ENCODE data around the gene RBFA. TPM values are rescaled to one million over a fixed set of nuclear protein-coding genes. Genes with fewer than 3 reads are reported as not detected.

The RBFA gene
- total and polyA plus RNA-seq, 8 donors = 12.8 to 58.8 (median 24.5) TPM

DNA sequence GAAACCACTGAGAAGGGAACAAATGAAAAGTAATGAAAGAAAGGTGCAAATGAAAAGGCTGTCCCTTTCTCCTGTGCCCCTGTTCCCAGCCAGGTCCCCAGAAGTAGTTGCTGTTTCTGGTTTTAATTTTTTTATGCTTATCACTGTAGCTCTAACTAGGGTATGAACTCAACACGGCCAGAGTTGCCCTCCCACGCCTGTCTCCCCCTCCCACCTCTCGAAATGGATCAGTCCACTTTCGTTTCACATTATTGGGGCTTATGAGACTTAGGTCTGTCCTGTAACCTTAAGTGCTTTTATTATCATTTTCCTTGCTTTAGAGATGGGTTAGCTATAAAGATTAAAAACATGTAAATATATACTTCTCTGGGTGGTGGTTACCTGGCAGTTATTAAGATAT, 8.6 kb downstream of the RBFA start:
- no peak overlapping the region for H3K27ac ChIP-seq
- TF ChIP-seq POLR2AphosphoS5 (IDR thresholded peaks at IDR 0.05) = no peak
- TF ChIP-seq, protein P1, sequence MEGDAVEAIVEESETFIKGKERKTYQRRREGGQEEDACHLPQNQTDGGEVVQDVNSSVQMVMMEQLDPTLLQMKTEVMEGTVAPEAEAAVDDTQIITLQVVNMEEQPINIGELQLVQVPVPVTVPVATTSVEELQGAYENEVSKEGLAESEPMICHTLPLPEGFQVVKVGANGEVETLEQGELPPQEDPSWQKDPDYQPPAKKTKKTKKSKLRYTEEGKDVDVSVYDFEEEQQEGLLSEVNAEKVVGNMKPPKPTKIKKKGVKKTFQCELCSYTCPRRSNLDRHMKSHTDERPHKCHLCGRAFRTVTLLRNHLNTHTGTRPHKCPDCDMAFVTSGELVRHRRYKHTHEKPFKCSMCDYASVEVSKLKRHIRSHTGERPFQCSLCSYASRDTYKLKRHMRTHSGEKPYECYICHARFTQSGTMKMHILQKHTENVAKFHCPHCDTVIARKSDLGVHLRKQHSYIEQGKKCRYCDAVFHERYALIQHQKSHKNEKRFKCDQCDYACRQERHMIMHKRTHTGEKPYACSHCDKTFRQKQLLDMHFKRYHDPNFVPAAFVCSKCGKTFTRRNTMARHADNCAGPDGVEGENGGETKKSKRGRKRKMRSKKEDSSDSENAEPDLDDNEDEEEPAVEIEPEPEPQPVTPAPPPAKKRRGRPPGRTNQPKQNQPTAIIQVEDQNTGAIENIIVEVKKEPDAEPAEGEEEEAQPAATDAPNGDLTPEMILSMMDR (IDR thresholded peaks at IDR 0.05) = no peak
- H3K4me1 ChIP-seq = no peaks in the 10 kb centered on the region
- no peak for DNase-seq
- H3K27me3 ChIP-seq = no peaks in the 10 kb centered on the region
- WGBS, 5 donors = 81 to 92% (median 87%) methylated on average over 4 of the region's 4 CpGs
- peaks cover 3 to 90% (median 79%) of the 10 kb centered on the region in 4 donors for H3K36me3 ChIP-seq
- intact Hi-C loops (cut with DNase I; ENCODE audit: low total_unique reads) = no loop called here
- no peaks in the 10 kb centered on the region for H3K9me3 ChIP-seq
- H3K4me3 ChIP-seq = no peak overlapping the region

DNA sequence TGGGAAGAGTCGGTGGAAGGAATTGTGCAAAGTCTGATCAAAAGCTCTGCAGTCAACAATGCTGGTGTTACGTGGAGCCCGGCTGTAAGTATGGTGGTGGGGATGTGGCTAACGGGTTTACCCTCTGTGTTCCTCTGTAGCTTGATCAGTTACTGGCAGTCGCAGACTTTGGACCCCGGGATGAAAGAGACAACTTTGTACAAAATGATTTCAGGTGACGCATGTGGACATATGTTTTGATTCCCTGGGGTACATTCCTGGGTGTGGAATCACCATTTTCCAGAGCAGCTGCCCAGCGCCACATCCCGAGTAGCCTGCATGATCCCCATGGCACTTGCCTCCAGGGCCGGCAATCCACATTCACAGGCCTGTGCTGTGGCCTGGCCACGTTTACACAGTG, 9.8 kb downstream of the RBFA start:
- TF ChIP-seq, protein P1 (IDR thresholded peaks at IDR 0.05) = no peak
- TF ChIP-seq EP300 (IDR thresholded peaks at IDR 0.05) (no peak), POLR2A (IDR thresholded peaks at IDR 0.05) (no peak), POLR2AphosphoS5 (IDR thresholded peaks at IDR 0.05) (no peak)
- H3K4me3 ChIP-seq = no peak overlapping the region
- no peak overlapping the region for H3K27ac ChIP-seq
- no peak for DNase-seq
- intact Hi-C loops (cut with DNase I; ENCODE audit: low total_unique reads) = no loop called here
- peaks cover 0 to 5% (median 0%) of the 10 kb centered on the region in 4 donors for H3K9me3 ChIP-seq
- 93 to 97% (median 95%) methylated on average over 11 of the region's 11 CpGs for WGBS, 5 donors
- no peaks in the 10 kb centered on the region for H3K4me1 ChIP-seq
- H3K36me3 ChIP-seq = peaks cover 9 to 89% (median 79%) of the 10 kb centered on the region in 4 donors
- no peaks in the 10 kb centered on the region for H3K27me3 ChIP-seq

DNA sequence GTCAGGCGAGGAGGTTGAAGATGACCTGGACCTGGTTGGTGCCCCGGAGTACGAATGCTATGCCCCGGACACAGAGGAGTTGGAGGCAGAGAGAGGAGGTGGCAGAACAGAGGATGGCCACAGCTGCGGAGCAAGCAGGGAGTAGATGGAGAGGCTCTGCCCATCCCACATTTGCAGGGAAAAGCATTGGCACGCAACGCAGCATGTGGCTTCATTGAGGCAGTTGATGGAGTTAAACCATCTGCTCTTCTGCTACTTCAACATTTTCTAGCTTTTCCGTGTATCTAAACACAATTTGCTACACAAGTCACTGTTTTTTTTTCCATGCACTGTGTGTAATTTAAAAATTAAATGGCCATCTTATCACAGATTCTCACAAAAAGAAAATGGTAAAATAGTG, 11.8 kb downstream of the RBFA start:
- intact Hi-C loops (cut with DNase I; ENCODE audit: low total_unique reads) = no loop called here
- 92 to 98% (median 94%) methylated on average over 8 of the region's 8 CpGs for WGBS, 5 donors

DNA sequence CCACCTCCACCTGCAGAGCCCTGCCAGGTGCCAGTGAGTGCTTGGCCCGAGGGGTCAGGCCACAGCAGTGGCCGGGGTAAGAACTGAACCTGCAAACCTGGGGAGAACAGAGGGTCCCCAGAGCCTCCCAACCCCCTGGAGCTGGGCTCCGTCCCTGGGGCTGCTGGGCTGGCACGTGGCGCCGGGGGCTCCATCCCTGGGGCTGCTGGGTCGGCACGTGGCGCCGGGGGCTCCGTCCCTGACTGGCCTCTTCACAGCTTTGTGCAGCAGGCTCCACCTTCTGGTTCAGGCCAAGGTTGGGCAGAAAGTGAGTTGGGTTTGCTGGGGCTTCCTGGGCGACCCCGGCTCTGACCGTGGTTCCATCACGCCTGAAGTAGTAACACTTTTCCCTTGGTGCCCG, 12.2 kb downstream of the RBFA start:
- peaks cover 0 to 28% (median 6%) of the 10 kb centered on the region in 4 donors for H3K9me3 ChIP-seq
- no peak overlapping the region for H3K27ac ChIP-seq
- WGBS, 5 donors = 93 to 97% (median 95%) methylated on average over 15 to 16 of the region's 16 CpGs
- no peak overlapping the region for H3K4me3 ChIP-seq
- H3K36me3 ChIP-seq = peaks cover 9 to 96% (median 75%) of the 10 kb centered on the region in 4 donors
- intact Hi-C loops (cut with DNase I; ENCODE audit: low total_unique reads) = no loop called here
- TF ChIP-seq POLR2A (IDR thresholded peaks at IDR 0.05) = no peak
- TF ChIP-seq, protein P1 (IDR thresholded peaks at IDR 0.05) = no peak
- TF ChIP-seq POLR2AphosphoS5 (IDR thresholded peaks at IDR 0.05) = no peak
- TF ChIP-seq EP300 (IDR thresholded peaks at IDR 0.05) = no peak
- DNase-seq = no peak
- H3K4me1 ChIP-seq = no peaks in the 10 kb centered on the region
- no peaks in the 10 kb centered on the region for H3K27me3 ChIP-seq

More for the DNA sequence above, 11.8 kb downstream of the RBFA start:
- H3K4me1 ChIP-seq = no peaks in the 10 kb centered on the region
- H3K27ac ChIP-seq = no peak overlapping the region
- H3K4me3 ChIP-seq = no peak overlapping the region
- no peak for DNase-seq
- H3K9me3 ChIP-seq = peaks cover 0 to 24% (median 4%) of the 10 kb centered on the region in 4 donors
- TF ChIP-seq, protein P1 (IDR thresholded peaks at IDR 0.05) = no peak
- TF ChIP-seq EP300 (IDR thresholded peaks at IDR 0.05) (no peak), POLR2AphosphoS5 (IDR thresholded peaks at IDR 0.05) (no peak), POLR2A (IDR thresholded peaks at IDR 0.05) (no peak)
- no peaks in the 10 kb centered on the region for H3K27me3 ChIP-seq
- H3K36me3 ChIP-seq = peaks cover 9 to 96% (median 78%) of the 10 kb centered on the region in 4 donors

Data from stomach (tissue), 9 donors.